Activated CD4-positive, alpha-beta T cell treated with anti-CD3 and anti-CD28 coated beads, Interleukin-2, amount 50 U/mL, for 1 hour (primary cell): ENCODE results near the gene MSTO1.
"Not testable (repeated sequence)": the region's sequence is repeated elsewhere in the genome, so short reads cannot be mapped to it uniquely, and the experiment has no call there.

ENCODE experiments used
- DNase-seq: peaks from one replicate; pipeline ENCODE4 v3.0.0-alpha.2; 2020

MSTO1 gene

GRCh38 chr1:155622191-155622590 lies 12.2 kb downstream of the MSTO1 start:
- DNase-seq = no peak

- no peak for DNase-seq
Observed at GRCh38 chr1:155623357-155623756, 13.3 kb downstream of the MSTO1 start.

GRCh38 chr1:155626428-155626827 lies 16.4 kb downstream of the MSTO1 start:
- not testable (repeated sequence) for DNase-seq

GRCh38 chr1:155636397-155637153 lies 26.6 kb downstream of the MSTO1 start:
- DNase-seq = no peak

- no peak for DNase-seq
Observed at GRCh38 chr1:155640367-155640766, 30.3 kb downstream of the MSTO1 start.

GRCh38 chr1:155642559-155643180 lies 32.7 kb downstream of the MSTO1 start:
- not testable (repeated sequence) for DNase-seq

- DNase-seq = no peak
Observed at GRCh38 chr1:155643230-155643629, 33.2 kb downstream of the MSTO1 start.

- DNase-seq = no peak
Observed at GRCh38 chr1:155645034-155645598, 35.1 kb downstream of the MSTO1 start.

GRCh38 chr1:155645648-155646047 lies 35.6 kb downstream of the MSTO1 start:
- no peak for DNase-seq

- DNase-seq = no peak
Observed at GRCh38 chr1:155646307-155646706, 36.3 kb downstream of the MSTO1 start.

- no peak for DNase-seq
Observed at GRCh38 chr1:155648207-155649147, 38.5 kb downstream of the MSTO1 start.

- DNase-seq = no peak
Observed at GRCh38 chr1:155649676-155650075, 39.7 kb downstream of the MSTO1 start.

- no peak for DNase-seq
Observed at GRCh38 chr1:155650231-155650757, 40.3 kb downstream of the MSTO1 start.

GRCh38 chr1:155651861-155652661 lies 42.0 kb downstream of the MSTO1 start:
- no peak for DNase-seq

- DNase-seq = no peak
Observed at GRCh38 chr1:155652951-155653350, 42.9 kb downstream of the MSTO1 start.

- DNase-seq = no peak
Observed at GRCh38 chr1:155657463-155657862, 47.4 kb downstream of the MSTO1 start.

- DNase-seq = not testable (repeated sequence)
Observed at GRCh38 chr1:155661239-155661638, 51.2 kb downstream of the MSTO1 start.
